Smooth muscle cell (in vitro differentiated cells): Measurements from ENCODE around the gene AMZ2. TPM values are rescaled to one million over a fixed set of nuclear protein-coding genes. Genes with fewer than 3 reads are reported as not detected.
"Not testable (repeated sequence)": the region's sequence is repeated elsewhere in the genome, so short reads cannot be mapped to it uniquely, and the experiment has no call there.

Experiments
- DNase-seq: peaks from one replicate; lab custom pipeline; 2025; ENCODE audit not compliant: unreplicated experiment; lab: John Stamatoyannopoulos, UW
- H2AFZ ChIP-seq: fragments of 200-600 bp; sonication (generic); 2 replicates; pipeline ENCODE4 v1.6.0; 2016; ENCODE audit warnings: antibody characterized with exemption, low read depth, mild to moderate bottlenecking
- H3F3A ChIP-seq: fragments of 200-600 bp; sonication (generic); 2 replicates; pipeline ENCODE4 v1.6.0; 2017; ENCODE audit warnings: antibody characterized with exemption, low read depth
- H3K27ac ChIP-seq: fragments of 200-600 bp; sonication (generic); 2 replicates; pipeline ENCODE4 v1.5.1; 2016; ENCODE audit warnings: low read depth, mild to moderate bottlenecking
- H3K27me3 ChIP-seq: fragments of 200-600 bp; sonication (generic); 2 replicates; pipeline ENCODE4 v1.6.1; 2016; ENCODE audit warnings: low read depth, mild to moderate bottlenecking
- H3K36me3 ChIP-seq: fragments of 200-600 bp; sonication (generic); 2 replicates; pipeline ENCODE4 v1.5.1; 2016; ENCODE audit warnings: low read depth
- H3K4me1 ChIP-seq: fragments of 200-600 bp; sonication (generic); 2 replicates; pipeline ENCODE4 v1.5.1; 2016; ENCODE audit warnings: low read depth
- H3K4me2 ChIP-seq: fragments of 200-600 bp; sonication (generic); 2 replicates; pipeline ENCODE4 v1.6.0; 2016; ENCODE audit warnings: mild to moderate bottlenecking
- H3K4me3 ChIP-seq: fragments of 200-600 bp; sonication (generic); 2 replicates; pipeline ENCODE4 v1.5.1; 2016; ENCODE audit warnings: mild to moderate bottlenecking
- H3K79me2 ChIP-seq: fragments of 200-600 bp; sonication (generic); 2 replicates; pipeline ENCODE4 v1.6.0; 2016; ENCODE audit warnings: low read depth, mild to moderate bottlenecking
- H3K9ac ChIP-seq: fragments of 200-600 bp; sonication (generic); 2 replicates; pipeline ENCODE4 v1.6.0; 2016; ENCODE audit warnings: low read depth
- H3K9me3 ChIP-seq: fragments of 200-600 bp; sonication (generic); replicated peaks from 2 replicates; pipeline ENCODE4 v1.5.1; 2016; ENCODE audit warnings: low read depth
- H4K20me1 ChIP-seq: fragments of 200-600 bp; sonication (generic); 2 replicates; pipeline ENCODE4 v1.6.0; 2016; ENCODE audit warnings: low read depth
- CTCF ChIP-seq: fragments of 200-600 bp; sonication (generic); IDR thresholded peaks from 2 replicates; pipeline ENCODE4 v1.5.1; 2017; ENCODE audit warnings: borderline replicate concordance, mild to moderate bottlenecking, antibody characterized with exemption; ENCODE audit not compliant: insufficient read depth, poor library complexity, severe bottlenecking
- WGBS: methylation state at CpG from one replicate; pipeline ENCODE4 v1.1.7; 2016; ENCODE audit warnings: low lambda C conversion rate; 5-methylcytosine and 5-hydroxymethylcytosine counted together
- polyA plus RNA-seq: library from polyadenylated mRNA; unstranded; fragments of >200 nt; fragmentation: Nextera tagmentation; extraction: Ambion mirVana; gene quantifications from 2 replicates; pipeline ENCODE4 v1.2.1, GENCODE V29; 2016
- total RNA-seq: library from RNA; depleted of rRNA; stranded (reverse); fragments of >200 nt; gene quantifications from 2 replicates; pipeline ENCODE4 v1.2.3, GENCODE V29; 2014

The AMZ2 gene
- total and polyA plus RNA-seq, 2 experiments from 2014 or later = 66.3 to 75.5 TPM

DNA sequence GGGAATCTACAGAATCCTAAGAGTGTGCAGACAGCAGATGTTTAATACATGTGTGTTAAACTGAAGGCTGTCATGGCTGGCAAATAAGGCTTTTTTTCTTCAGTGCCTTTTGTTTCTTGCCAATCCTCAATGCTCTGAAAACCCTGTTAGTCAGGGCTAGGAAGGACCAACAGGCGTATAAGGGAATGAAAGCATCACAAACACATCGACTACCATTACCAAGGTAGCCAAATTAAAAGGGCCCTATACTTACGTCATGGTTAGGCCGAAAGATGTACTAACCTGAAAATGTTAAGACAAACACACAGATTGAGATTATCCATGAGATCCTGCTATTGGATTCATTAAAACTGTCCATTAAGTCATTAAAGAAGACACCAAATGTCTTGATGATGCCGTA, 30.0 kb downstream of the AMZ2 start:
- Histone ChIP-seq H3K27me3 (no peaks in the 10 kb centered on the region), H2AFZ (no peak overlapping the region), H3K9me3 (no peaks in the 10 kb centered on the region), H3K9ac (no peak overlapping the region), H3K4me1 (no peaks in the 10 kb centered on the region), H3K36me3 (no peaks in the 10 kb centered on the region), H3F3A (no peaks in the 10 kb centered on the region), H3K27ac (no peak overlapping the region), H3K4me2 (no peak overlapping the region), H3K4me3 (no peak overlapping the region), H3K79me2 (no peaks in the 10 kb centered on the region), H4K20me1 (no peaks in the 10 kb centered on the region)
- 83% methylated on average over 5 of the region's 5 CpGs for WGBS
- DNase-seq = no peak
- TF ChIP-seq CTCF = no peak

DNA sequence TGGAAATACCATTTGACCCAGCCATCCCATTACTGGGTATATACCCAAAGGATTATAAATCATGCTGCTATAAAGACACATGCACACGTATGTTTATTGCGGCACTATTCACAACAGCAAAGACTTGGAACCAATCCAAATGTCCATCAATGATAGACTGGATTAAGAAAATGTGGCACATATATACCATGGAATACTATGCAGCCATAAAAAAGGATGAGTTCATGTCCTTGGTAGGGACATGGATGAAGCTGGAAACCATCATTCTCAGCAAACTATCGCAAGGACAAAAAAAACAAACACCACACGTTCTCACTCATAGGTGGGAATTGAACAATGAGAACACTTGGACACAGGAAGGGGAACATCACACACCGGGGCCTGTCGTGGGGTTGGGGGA, 34.1 kb downstream of the AMZ2 start:
- not testable (repeated sequence) for H3K4me1 ChIP-seq, H3K4me2 ChIP-seq, H3K9ac ChIP-seq, H3K36me3 ChIP-seq, H3K27ac ChIP-seq, H3F3A ChIP-seq, H3K27me3 ChIP-seq, H3K9me3 ChIP-seq, H3K4me3 ChIP-seq, H2AFZ ChIP-seq, DNase-seq, H3K79me2 ChIP-seq, H4K20me1 ChIP-seq
- WGBS = 78% methylated on average over 6 of the region's 6 CpGs

DNA sequence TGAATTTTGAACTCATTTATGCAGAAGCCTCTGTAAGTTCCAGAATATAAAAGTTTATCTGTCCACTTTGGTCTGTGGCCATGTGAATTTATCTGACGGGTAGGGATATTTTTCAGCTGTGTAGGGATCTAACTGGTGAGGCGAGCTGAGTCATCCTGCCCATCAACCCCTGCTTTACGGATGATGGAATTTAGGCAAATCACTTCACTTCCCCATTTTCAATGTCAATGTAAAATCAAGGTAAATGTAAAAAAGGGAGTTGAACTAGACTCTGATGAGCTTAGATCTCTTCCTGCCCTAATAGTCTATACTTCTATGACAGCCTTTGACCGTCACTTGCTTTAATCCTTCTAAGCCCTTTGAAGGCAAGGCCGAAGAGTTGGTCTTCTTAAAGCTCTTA, 40.5 kb downstream of the AMZ2 start:
- 61% methylated on average over 5 of the region's 5 CpGs for WGBS
- Histone ChIP-seq H3K36me3 (no peaks in the 10 kb centered on the region), H3K4me3 (no peak overlapping the region), H3K9me3 (no peaks in the 10 kb centered on the region), H4K20me1 (no peaks in the 10 kb centered on the region), H3K79me2 (no peaks in the 10 kb centered on the region), H3K4me1 (peaks cover 7% of the 10 kb centered on the region), H3K4me2 (no peak overlapping the region), H3F3A (no peaks in the 10 kb centered on the region), H3K27ac (no peak overlapping the region), H2AFZ (no peak overlapping the region), H3K9ac (no peak overlapping the region), H3K27me3 (peaks cover 42% of the 10 kb centered on the region)
- TF ChIP-seq CTCF = no peak
- DNase-seq = no peak

DNA sequence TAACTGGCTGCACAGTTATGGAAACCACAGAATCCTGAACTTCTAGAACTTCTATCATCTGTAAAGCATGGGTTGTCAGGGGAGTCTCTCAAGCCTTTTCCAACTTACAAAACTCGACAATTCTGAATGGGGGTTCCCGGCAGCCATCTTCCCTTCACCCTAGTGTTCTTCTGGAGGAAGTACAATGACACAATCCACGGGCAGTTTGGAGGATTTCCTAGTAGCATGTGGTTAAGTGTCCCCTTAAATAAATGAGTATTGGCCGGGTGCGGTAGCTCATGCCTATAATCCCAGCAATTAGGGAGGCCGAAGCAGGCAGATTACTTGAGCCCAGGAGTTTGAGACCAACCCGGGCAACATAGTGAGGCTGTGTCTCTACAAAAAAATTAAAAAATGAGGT, 41.0 kb downstream of the AMZ2 start:
- Histone ChIP-seq H3K4me2 (no peak overlapping the region), H3K9ac (no peak overlapping the region), H3K36me3 (no peaks in the 10 kb centered on the region), H3K79me2 (no peaks in the 10 kb centered on the region), H3K27me3 (peaks cover 46% of the 10 kb centered on the region), H4K20me1 (no peaks in the 10 kb centered on the region), H3K27ac (no peak overlapping the region), H3K4me3 (no peak overlapping the region), H2AFZ (no peak overlapping the region), H3F3A (no peaks in the 10 kb centered on the region), H3K9me3 (no peaks in the 10 kb centered on the region), H3K4me1 (peaks cover 7% of the 10 kb centered on the region)
- 92% methylated on average over 7 of the region's 7 CpGs for WGBS
- TF ChIP-seq CTCF = no peak
- DNase-seq = no peak
